VCaP (cell line): ENCODE data around the gene TPCN2.

Experiments used
- H3K27ac ChIP-seq: fragments of 450-650 bp; 2 replicates; pipeline ENCODE4 v1.5.1; 2017
- TF ChIP-seq, protein P1 (sequence below): fragments of 450-650 bp; conservative IDR thresholded peaks from 2 replicates; pipeline ENCODE4 v1.5.1; 2017; ENCODE audit warnings: mild to moderate bottlenecking, moderate library complexity

TPCN2 gene

DNA sequence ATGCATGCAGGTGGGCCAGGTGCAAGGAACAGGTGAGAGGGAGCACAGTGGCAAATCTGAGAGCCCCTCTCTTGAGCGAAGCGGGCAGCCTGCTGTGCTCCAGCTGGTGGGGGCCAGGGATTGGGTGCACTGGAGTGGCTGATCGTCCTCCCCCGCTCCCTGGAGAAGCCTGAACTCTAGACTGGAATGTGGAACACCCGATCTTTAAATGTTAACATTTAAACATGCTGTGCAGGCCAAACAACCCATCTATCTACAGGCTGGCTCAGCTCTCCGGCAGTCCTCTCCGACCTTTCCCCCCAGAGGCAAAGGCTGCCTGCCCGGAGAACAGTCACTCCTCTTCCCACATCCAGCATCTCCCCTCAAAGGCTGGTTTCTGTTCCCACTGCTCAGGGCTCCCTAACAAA is 40.8 kb upstream of the TPCN2 start:
- TF ChIP-seq, protein P1, sequence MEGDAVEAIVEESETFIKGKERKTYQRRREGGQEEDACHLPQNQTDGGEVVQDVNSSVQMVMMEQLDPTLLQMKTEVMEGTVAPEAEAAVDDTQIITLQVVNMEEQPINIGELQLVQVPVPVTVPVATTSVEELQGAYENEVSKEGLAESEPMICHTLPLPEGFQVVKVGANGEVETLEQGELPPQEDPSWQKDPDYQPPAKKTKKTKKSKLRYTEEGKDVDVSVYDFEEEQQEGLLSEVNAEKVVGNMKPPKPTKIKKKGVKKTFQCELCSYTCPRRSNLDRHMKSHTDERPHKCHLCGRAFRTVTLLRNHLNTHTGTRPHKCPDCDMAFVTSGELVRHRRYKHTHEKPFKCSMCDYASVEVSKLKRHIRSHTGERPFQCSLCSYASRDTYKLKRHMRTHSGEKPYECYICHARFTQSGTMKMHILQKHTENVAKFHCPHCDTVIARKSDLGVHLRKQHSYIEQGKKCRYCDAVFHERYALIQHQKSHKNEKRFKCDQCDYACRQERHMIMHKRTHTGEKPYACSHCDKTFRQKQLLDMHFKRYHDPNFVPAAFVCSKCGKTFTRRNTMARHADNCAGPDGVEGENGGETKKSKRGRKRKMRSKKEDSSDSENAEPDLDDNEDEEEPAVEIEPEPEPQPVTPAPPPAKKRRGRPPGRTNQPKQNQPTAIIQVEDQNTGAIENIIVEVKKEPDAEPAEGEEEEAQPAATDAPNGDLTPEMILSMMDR = no peak
- no peak overlapping the region for H3K27ac ChIP-seq

DNA sequence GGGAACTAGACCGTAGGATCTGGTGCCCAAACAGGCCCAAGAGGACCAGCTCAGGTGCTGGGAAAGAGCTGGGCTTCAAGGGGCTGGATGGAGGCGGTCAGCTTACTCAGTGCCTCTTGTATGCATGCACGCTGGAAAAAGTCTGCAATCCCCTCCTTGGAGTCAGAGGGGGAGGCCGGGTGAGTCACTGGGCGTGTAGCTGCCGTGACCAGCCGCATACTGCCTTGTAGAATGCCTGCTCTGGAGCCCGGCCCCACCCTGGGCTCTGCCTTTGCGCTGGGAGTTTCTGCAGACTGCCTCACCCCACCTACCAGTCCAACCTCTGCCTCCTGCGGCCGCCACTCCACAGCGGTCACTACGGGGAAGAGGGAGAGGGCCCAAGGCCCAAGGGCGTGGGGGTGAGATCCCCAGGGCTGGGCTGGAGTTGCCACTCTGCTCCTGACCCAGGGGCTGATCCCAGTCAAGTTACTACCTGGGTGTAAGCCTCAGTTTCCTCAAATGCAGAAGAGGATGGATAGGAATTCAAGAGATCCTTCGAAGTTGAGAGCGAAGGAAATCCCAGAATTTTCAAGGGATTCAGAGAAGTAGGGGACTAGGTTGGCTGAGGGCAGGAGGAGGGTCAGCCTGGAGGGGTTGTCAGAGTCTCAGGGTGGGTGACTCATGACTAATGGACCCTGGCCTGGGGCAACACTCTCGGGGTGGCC is 39.8 kb upstream of the TPCN2 start:
- TF ChIP-seq, protein P1 = no peak
- H3K27ac ChIP-seq = no peak overlapping the region

DNA sequence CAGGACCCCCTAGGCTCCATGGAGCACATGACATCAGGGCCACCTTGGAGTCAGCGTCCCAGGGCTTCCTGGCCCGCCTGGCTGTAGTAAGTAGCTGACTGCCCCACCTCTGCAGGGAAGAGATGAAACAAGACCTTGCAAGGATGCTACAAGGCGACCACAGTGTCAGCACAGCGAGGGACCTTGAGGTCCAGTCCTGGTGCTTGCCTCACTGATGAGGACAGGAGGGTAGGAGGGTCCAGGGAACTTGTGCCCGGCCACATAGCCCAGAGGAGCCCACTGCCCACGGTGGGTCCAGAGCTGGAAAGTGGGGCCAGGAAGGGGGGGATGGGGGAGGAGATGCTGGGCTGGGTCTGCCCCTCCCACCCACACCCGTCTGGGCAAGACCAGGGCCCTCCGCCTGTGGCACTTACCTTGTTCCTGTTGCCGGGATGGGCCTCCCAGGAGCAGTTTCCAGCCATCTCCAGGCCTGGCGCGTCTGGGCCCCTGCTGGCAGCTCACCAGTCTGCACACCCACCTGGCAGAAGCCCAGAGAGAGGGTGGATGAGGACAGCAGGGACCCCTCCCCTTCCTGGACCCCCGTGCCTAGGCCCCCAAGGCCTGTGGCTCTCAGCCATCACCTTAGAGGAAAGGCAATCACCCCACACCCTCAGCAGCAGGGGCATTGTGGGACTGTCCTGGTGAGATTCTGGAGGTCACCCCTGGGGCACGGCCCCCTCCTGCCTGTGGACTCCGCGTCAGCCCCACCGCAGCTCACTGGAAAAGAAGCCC is 39.1 kb upstream of the TPCN2 start:
- H3K27ac ChIP-seq = no peak overlapping the region

DNA sequence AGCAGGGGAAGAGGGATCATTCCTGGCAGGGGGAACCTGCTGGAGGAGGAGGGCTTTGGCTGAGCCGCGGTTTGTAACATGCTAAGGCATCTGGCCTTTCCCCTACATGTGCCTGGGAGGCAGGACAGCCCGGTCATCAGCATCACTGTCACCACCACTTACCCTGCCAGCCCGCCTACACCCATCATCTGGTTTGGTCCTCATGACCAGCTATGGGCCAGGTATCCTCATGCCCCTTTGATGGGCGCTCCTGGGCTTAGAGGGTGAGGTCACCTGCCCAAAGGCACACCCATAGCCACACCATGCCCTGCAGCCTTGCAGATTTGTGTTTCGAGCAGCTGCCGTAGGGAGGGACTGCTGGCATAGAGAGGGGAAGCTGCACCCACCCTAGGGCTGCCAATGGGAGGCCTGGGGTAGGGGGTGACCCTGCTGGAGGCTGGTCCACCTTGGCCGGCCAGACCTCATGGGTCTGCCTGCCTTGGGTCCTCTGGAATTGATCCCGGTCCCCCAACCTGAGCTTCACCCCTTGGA is 38.3 kb upstream of the TPCN2 start:
- H3K27ac ChIP-seq = no peak overlapping the region
- TF ChIP-seq, protein P1 = no peak

More for the DNA sequence above, 39.1 kb upstream of the TPCN2 start:
- TF ChIP-seq, protein P1 = no peak

DNA sequence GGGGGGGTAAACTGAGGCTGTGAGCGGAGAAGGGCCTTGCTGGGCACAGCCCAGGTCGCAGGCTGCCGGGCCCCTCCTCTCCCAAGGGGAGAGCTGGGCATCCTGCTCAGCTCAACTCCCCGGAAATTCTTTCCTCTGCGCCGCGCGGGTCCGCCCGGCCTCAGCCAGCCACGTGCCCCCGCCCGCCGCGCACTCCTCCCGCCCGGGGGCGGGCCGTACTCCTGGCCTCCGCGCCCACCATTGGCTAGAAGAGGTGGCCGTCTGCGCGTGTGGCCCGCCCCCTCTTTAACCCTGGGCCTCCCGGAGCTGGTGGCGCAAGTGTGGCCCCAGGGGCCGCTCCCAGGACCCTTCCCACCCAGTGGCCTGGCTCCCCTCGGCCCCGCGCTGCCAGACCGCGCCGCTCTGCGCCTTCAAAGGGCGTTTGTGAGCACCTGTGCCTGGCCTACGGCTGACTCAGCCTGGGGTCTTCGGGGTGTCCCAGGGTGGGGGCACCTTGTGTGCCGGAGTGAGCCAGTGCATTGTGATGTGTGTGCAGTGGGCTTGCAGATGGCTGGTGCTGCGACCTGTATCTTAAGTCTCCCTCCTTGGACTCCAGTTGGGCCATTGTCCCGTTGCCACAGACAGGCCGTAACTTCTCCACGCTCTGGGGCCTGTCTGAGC is 37.6 kb upstream of the TPCN2 start:
- H3K27ac ChIP-seq = no peak overlapping the region
- TF ChIP-seq, protein P1 = no peak

DNA sequence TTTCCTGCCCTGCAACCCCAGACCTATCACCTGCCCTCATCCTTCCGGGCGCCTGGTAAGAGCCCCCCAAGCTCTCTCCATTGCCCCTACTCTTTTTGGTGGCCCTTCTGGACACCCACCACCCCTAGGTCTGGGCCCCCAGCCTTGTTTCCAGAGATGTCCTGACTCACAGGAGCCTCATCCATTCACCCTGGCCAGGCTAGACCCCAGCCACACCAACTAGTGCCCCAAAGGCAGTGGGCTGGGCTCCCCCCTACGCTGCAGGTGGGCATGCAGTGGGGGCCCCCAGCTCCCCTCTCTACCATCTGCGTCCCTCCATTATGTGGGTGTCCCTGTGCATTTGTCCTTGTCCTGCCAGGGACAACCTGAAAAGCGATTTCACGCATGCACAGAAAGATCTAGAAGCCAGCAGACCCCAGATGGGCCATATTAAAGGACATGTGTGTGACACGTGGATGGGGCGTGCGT is 37.1 kb upstream of the TPCN2 start:
- no peak overlapping the region for H3K27ac ChIP-seq
- TF ChIP-seq, protein P1 = no peak
